Lower leg skin (tissue), 3 donors: ENCODE data around the gene LRP1B.

Experiments used
- CTCF ChIP-seq, 3 donors: fragments of 450-650 bp; IDR thresholded peaks; one replicate each; pipeline ENCODE4 v1.5.1; 2016; ENCODE audit warnings: antibody characterized with exemption in 3 of 3, mild to moderate bottlenecking in 3 of 3, moderate library complexity in 2 of 3
- POLR2A ChIP-seq, 2 donors: fragments of 450-650 bp; IDR thresholded peaks; one replicate each; pipeline ENCODE4 v1.6.1; 2016 to 2017; ENCODE audit warnings: antibody characterized with exemption in 2 of 2, mild to moderate bottlenecking in 1 of 2, moderate library complexity in 1 of 2

GRCh38 chr2:140269000-140269399, 1861.8 kb downstream of the LRP1B start:
- TF ChIP-seq CTCF (IDR thresholded peaks at IDR 0.05) (no peak), POLR2A (IDR thresholded peaks at IDR 0.05) (no peak)
